Peyer's patch (tissue), 4 donors: Measurements from ENCODE around the gene HIVEP2.

ENCODE experiments used
- CTCF ChIP-seq, 6 experiments: fragments of 450-650 bp in 4 of 6; fragments of 200-600 bp in 2 of 6; sonication (generic) in 1 of 6; IDR thresholded peaks; one replicate each; pipeline ENCODE4 v1.5.1; 2017 to 2019; ENCODE audit warnings: antibody characterized with exemption in 6 of 6, mild to moderate bottlenecking in 3 of 6, moderate library complexity in 1 of 6
- POLR2A ChIP-seq, 2 donors: fragments of 450-650 bp; IDR thresholded peaks; one replicate each; pipeline ENCODE4 v1.5.1; 2017; ENCODE audit warnings: antibody characterized with exemption in 2 of 2, mild to moderate bottlenecking in 2 of 2, moderate library complexity in 2 of 2

GRCh38 chr6:142753196-142753595 lies 191.8 kb downstream of the HIVEP2 start:
- TF ChIP-seq CTCF (IDR thresholded peaks at IDR 0.05) (no peak), POLR2A (IDR thresholded peaks at IDR 0.05) (no peak)
